ENCODE data around the gene DKK3.

GRCh38 chr11:11978098-11978637, 30.3 kb downstream of the DKK3 start:
- TF ChIP-seq EZH2 (IDR thresholded peaks at IDR 0.05) (no peak), CTCF (IDR thresholded peaks at IDR 0.05) (no peak), EZH2phosphoT487 (IDR thresholded peaks at IDR 0.05) (no peak)

Measured in neural progenitor cell (in vitro differentiated cells).